Ovary (tissue), 3 donors: ENCODE measurements around the gene NAGS.

Source experiments
- POLR2A ChIP-seq: fragments of 450-650 bp; IDR thresholded peaks from one replicate; pipeline ENCODE4 v1.6.1; 2017; ENCODE audit warnings: antibody characterized with exemption, mild to moderate bottlenecking, moderate library complexity
- TF ChIP-seq, protein P1 (sequence below), 3 donors: fragments of 450-650 bp in 2 of 3; fragments of 200-600 bp in 1 of 3; IDR thresholded peaks; one replicate each; pipeline versions ENCODE4 v1.5.1 to v1.8.0; 2016 to 2022; ENCODE audit warnings: antibody characterized with exemption in 3 of 3, mild to moderate bottlenecking in 1 of 3
- donor health status: DM: no; HTN: no; CAD: no.

DNA sequence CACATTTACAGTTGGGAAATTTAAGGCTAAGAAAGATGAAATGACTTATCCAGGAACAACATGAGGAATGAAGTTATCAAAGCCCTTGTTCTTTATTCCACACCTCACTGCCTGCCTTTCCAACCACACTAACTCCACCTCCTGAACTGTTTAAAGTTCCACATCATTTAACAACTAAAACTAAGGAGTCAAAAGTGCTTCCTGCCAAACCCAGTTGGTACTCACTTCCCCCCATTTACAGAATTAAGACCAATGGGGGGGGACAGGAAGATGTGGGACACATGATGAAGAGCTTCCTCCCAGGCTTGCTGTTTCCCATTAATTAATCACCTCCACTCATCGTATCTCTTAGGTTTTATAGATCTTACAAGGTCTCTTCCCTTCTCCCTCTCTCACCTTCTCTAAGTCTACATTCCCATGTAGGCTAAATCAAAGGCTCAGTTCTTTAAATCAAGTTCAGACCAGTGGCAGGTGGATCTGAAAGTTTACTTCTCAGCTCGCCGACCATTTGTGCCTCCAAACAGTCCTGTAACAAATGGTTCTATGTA is 29.5 kb downstream of the NAGS start:
- TF ChIP-seq, protein P1, sequence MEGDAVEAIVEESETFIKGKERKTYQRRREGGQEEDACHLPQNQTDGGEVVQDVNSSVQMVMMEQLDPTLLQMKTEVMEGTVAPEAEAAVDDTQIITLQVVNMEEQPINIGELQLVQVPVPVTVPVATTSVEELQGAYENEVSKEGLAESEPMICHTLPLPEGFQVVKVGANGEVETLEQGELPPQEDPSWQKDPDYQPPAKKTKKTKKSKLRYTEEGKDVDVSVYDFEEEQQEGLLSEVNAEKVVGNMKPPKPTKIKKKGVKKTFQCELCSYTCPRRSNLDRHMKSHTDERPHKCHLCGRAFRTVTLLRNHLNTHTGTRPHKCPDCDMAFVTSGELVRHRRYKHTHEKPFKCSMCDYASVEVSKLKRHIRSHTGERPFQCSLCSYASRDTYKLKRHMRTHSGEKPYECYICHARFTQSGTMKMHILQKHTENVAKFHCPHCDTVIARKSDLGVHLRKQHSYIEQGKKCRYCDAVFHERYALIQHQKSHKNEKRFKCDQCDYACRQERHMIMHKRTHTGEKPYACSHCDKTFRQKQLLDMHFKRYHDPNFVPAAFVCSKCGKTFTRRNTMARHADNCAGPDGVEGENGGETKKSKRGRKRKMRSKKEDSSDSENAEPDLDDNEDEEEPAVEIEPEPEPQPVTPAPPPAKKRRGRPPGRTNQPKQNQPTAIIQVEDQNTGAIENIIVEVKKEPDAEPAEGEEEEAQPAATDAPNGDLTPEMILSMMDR (IDR thresholded peaks at IDR 0.05): no peak
- no peak for TF ChIP-seq POLR2A
